ENCODE data around the gene LHFPL3.

- TF ChIP-seq ZBTB21 (CRISPR knock-in tag; IDR thresholded peaks at IDR 0.05; ENCODE audit: borderline replicate concordance) (no peak), SMAD4 (CRISPR knock-in tag; IDR thresholded peaks at IDR 0.05) (no peak), NR1H2 (CRISPR knock-in tag; IDR thresholded peaks at IDR 0.05) (no peak), NFE2L1 (CRISPR knock-in tag; IDR thresholded peaks at IDR 0.05) (no peak), ZNF232 (CRISPR knock-in tag; IDR thresholded peaks at IDR 0.05) (no peak), CTCF (IDR thresholded peaks at IDR 0.05) (no peak), E2F1 (CRISPR knock-in tag; IDR thresholded peaks at IDR 0.05) (no peak), E2F4 (CRISPR knock-in tag; IDR thresholded peaks at IDR 0.05; ENCODE audit: borderline replicate concordance, low read depth) (no peak)
- TF ChIP-seq, protein P1, sequence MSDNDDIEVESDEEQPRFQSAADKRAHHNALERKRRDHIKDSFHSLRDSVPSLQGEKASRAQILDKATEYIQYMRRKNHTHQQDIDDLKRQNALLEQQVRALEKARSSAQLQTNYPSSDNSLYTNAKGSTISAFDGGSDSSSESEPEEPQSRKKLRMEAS (CRISPR knock-in tag; IDR thresholded peaks at IDR 0.05): no peak
These were observed 593.2 kb downstream of the LHFPL3 start for GRCh38 chr7:104921596-104921995.

All from WTC11 (cell line).